ENCODE data around the gene MORF4L1.
"Not testable (repeated sequence)": the region's sequence is repeated elsewhere in the genome, so short reads cannot be mapped to it uniquely, and the experiment has no call there.

MORF4L1 gene

GRCh38 chr15:78925956-78926743, 53.5 kb downstream of the MORF4L1 start:
- DNase-seq (ENCODE audit: low read depth): no peak

DNA sequence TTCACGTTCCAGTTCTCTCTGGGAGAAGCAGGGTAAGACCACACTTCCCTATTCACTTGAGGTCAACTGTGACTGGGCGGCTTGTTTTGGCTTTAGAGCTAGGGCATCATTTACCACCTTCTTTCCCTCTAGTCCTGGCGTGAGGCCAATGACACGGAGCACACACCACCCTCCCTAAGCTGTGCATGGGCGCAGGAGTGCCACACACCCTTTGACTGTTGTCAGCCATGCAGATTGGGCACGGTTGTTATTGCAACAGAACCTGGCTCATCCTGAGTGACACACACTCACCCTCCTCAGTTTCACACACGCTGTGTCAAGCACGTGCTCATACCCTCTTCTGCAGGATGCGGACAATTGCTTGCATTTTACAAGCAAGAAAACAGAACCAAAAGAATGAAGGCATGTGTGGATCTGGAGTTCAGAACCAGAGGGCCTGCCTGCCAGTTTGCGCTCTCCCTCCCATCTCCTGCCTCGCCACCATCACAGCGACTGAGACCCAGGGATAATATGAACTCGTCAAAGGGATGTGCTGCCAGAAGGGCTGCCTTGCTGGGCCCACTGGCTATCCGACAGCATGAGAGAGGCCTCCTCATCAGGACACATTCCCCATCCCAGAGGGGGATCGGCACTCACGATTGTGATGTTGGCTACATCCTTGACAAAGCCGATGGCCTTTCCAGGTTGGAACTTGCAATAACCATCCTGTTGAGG, 54.5 kb downstream of the MORF4L1 start:
- DNase-seq (ENCODE audit: low read depth): no peak

DNA sequence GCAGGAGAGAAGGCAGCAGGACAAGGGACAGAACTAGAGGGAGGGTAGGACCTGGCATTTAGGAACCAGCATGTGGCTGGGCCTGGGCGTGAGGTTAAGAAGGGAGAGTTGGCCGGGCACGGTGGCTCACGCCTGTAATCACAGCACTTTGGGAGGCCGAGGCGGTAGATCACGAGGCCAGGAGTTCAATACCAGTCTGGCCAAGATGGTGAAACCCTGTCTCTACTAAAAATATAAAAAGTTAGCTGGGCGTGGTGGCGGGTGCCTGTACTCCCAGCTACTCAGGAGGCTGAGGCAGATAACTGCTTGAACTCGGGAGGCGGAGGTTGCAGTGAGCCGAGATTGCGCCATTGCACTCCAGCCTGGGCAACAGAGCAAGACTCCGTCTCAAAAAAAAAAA, 55.5 kb downstream of the MORF4L1 start:
- not testable (repeated sequence) for DNase-seq (ENCODE audit: low read depth)

DNA sequence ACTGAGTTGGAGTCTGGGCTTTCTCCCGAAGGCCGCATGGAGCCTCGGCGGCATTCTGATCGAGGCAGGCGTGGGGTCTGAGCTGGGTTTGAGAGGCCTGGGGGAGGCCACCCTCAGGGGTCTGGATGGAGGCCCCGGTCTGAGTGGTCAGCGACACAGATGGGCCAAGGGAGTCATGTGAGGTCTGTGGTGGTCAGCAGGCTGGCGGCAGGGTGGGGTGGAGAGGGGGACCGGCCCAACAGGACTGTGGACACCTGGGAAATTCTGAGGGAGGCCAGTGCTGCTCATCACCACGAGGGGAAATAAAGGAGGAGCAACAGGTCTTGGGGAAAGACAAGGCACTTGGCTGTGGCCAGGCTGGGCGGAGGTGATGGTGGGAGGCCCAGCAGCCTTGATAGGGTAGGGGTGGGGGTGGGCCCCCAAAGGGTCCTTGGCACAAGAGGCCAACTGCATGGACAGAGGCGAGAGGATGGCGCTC, 56.0 kb downstream of the MORF4L1 start:
- no peak for DNase-seq (ENCODE audit: low read depth)

- no peak for DNase-seq (ENCODE audit: low read depth)
Observed at GRCh38 chr15:78929536-78930264, 57.0 kb downstream of the MORF4L1 start.

- DNase-seq (ENCODE audit: low read depth): no peak
Observed at GRCh38 chr15:78930577-78931388, 58.1 kb downstream of the MORF4L1 start.

- DNase-seq (ENCODE audit: low read depth): no peak
Observed at GRCh38 chr15:78931439-78932257, 59.0 kb downstream of the MORF4L1 start.

- DNase-seq (ENCODE audit: low read depth): no peak
Observed at GRCh38 chr15:78932258-78932808, 59.6 kb downstream of the MORF4L1 start.

- DNase-seq (ENCODE audit: low read depth): no peak
Observed at GRCh38 chr15:78933187-78933822, 60.6 kb downstream of the MORF4L1 start.

GRCh38 chr15:78933823-78934654, 61.3 kb downstream of the MORF4L1 start:
- no peak for DNase-seq (ENCODE audit: low read depth)

- DNase-seq (ENCODE audit: low read depth): no peak
Observed at GRCh38 chr15:78934655-78935023, 61.9 kb downstream of the MORF4L1 start.

- peak; percentile 64 for DNase-seq (ENCODE audit: low read depth)
Observed at GRCh38 chr15:78937132-78937739, 64.5 kb downstream of the MORF4L1 start.

GRCh38 chr15:78938658-78939488, 66.2 kb downstream of the MORF4L1 start:
- no peak for DNase-seq (ENCODE audit: low read depth)

DNA sequence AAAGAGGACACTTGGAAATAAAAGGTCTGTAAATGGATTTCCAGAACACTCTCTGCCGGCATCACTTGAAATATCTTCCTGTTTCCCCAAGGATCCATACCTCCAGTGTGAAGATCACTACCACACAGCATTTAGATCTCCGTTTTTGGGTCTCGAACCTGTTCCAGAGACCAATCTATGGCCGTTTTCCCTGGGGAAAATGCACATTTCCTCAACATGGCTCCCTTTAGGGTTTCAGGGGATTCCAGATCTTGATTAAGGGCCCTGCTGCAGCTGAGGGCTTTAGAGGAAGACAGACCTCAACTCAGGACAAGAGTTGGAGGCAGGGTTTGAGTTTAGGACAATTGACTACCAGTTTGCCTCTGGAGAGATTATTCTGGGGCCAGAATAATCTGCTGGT, 70.1 kb downstream of the MORF4L1 start:
- DNase-seq (ENCODE audit: low read depth): no peak

DNA sequence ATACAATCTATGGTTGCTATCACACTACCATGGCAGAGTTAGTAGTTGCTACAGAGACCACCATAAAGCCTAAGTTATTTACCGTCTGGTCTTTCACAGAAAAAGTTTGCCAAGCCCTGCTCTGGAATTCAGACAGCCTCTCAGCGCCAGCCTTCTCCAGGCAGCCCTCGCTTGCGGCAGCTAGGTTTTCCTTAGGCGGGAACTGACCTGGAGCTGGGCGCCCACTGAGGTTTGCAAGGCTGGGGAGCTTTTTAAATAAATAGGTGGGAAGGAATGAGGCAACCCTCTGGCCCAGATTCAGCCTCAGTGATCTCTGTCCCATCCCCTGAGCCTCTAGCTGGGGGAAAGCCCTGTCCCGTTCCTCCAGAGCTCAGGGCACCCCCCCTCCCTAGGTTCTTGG, 71.0 kb downstream of the MORF4L1 start:
- no peak for DNase-seq (ENCODE audit: low read depth)

GRCh38 chr15:78944202-78944625, 71.5 kb downstream of the MORF4L1 start:
- no peak for DNase-seq (ENCODE audit: low read depth)

DNA sequence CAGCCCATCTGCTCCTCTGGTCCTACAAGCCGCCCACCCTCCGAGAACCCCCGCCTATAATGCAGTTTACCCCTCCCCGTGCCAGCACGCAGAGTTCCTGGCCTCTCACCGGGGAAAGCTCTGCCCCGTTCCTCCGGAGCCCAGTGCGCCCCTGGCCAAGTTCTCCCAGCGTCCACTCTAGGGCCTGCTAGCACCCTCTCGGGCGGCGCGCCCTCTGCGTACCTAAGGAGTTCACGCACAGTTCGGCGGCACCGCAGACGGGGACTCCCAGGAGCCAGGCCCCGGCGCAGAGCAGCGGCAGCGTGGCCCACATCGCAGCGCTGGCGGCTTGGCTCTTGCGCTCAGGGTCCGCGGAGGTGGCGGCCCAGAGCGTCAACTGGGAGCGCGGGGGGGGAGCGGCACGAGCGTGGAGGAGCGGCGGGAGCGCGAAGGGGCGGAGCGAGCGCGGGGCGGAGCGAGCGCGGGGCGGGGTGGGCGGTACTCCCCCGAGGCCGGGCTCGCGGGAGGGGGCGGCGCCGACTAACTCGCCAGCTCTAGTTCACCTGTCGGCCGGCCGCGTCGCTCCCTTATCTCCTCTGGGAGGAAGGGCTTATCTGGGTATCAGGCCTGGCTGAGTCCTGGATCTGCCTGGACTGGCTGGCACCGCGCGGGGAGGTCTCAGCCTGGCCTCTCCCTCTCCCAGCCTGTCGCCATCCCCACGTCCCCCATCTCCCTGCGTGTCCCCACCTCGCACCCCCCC, 72.1 kb downstream of the MORF4L1 start, which contains the start of gene CTSH:
Gene CTSH (minus strand): TSS at position 378 of the 739 bp plus-strand sequence. CDS start 65 bp downstream, at position 313.
- peak; percentile 60 for DNase-seq (ENCODE audit: low read depth)
